K562 (cell line): ENCODE results near the gene CALHM4. TPM values are rescaled to one million over a fixed set of nuclear protein-coding genes. Genes with fewer than 3 reads are reported as not detected.

Experiments
- MYC ChIP-seq, 2 experiments: fragments of 250-450 bp in 1 of 2; sonication (Bioruptor Pico) in 1 of 2; IDR thresholded peaks; 2 replicates each; pipeline versions ENCODE4 v1.5.1 to v1.6.1; 2012 to 2021; ENCODE audit warnings: low read depth in 2 of 2, borderline replicate concordance in 1 of 2, improper control_type of control experiment in 1 of 2, low read length in 1 of 2, mild to moderate bottlenecking in 1 of 2, moderate library complexity in 1 of 2
- polyA plus RNA-seq, 8 experiments: library from polyadenylated mRNA; depleted of rRNA in 4 of 8; stranded (reverse) in 5 of 8; unstranded in 3 of 8; fragments of >200 nt; fragmentation: Nextera tagmentation in 2 of 8; fragmentation: Illumina TruSeq in 1 of 8; extraction: Ambion mirVana in 2 of 8; extraction: Trizol in 1 of 8; gene quantifications; 2 replicates each; pipeline versions ENCODE4 v1.2.1 to v1.2.3, GENCODE V29; 2011 to 2014; ENCODE audit warnings: inconsistent platforms in 1 of 8, missing spikeins in 1 of 8
- total RNA-seq, 7 experiments: library from RNA; depleted of rRNA in 6 of 7; stranded (reverse); fragments of >200 nt in 6 of 7; fragmentation: Illumina TruSeq in 2 of 7; extraction: Trizol in 2 of 7; gene quantifications; 2 replicates each; pipeline versions ENCODE4 v1.2.1 to v1.2.3, GENCODE V29; 2011 to 2021; ENCODE audit warnings: low replicate concordance in 1 of 7
- TF ChIP-seq, protein P1 (sequence below): fragments of 450-650 bp; IDR thresholded peaks from 2 replicates; pipeline ENCODE4 v1.6.1; 2016; ENCODE audit warnings: borderline replicate concordance
- TF ChIP-seq, protein P2 (sequence below), 2 experiments: fragments of 450-650 bp in 1 of 2; sonication (generic) in 1 of 2; formaldehyde crosslinking in 1 of 2; IDR thresholded peaks; 2 replicates each; pipeline versions ENCODE4 v1.7.1 to v1.9.0; 2016 to 2022; ENCODE audit warnings: inconsistent platforms in 1 of 2, mild to moderate bottlenecking in 1 of 2, missing genetic modification reagents in 1 of 2

The CALHM4 gene
- total and polyA plus RNA-seq, 9 of the 15 experiments (the other 6 are each of a cell fraction or from before 2014, with no cell fraction given), result not detected

DNA sequence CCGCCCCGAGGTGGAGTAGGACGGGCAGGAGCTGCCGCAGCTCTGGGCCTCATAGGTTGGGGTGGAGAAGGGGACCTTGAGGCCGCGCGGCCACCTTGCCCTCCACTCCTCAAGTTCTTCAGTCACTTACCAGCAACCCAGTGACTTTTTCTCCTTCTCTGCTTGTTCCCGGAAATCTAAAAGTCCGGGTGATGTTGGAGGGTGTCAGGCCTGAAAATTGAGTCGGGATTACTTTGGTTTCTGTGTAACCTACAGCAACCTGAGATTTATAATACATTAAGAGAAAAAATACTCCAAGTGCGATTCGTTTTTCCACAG lies 18.1 kb downstream of the CALHM4 start (continued):
- TF ChIP-seq, protein P1, sequence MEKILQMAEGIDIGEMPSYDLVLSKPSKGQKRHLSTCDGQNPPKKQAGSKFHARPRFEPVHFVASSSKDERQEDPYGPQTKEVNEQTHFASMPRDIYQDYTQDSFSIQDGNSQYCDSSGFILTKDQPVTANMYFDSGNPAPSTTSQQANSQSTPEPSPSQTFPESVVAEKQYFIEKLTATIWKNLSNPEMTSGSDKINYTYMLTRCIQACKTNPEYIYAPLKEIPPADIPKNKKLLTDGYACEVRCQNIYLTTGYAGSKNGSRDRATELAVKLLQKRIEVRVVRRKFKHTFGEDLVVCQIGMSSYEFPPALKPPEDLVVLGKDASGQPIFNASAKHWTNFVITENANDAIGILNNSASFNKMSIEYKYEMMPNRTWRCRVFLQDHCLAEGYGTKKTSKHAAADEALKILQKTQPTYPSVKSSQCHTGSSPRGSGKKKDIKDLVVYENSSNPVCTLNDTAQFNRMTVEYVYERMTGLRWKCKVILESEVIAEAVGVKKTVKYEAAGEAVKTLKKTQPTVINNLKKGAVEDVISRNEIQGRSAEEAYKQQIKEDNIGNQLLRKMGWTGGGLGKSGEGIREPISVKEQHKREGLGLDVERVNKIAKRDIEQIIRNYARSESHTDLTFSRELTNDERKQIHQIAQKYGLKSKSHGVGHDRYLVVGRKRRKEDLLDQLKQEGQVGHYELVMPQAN, result peak; percentile 8; the same call in 1 of the 2 replicates
- TF ChIP-seq, protein P2, sequence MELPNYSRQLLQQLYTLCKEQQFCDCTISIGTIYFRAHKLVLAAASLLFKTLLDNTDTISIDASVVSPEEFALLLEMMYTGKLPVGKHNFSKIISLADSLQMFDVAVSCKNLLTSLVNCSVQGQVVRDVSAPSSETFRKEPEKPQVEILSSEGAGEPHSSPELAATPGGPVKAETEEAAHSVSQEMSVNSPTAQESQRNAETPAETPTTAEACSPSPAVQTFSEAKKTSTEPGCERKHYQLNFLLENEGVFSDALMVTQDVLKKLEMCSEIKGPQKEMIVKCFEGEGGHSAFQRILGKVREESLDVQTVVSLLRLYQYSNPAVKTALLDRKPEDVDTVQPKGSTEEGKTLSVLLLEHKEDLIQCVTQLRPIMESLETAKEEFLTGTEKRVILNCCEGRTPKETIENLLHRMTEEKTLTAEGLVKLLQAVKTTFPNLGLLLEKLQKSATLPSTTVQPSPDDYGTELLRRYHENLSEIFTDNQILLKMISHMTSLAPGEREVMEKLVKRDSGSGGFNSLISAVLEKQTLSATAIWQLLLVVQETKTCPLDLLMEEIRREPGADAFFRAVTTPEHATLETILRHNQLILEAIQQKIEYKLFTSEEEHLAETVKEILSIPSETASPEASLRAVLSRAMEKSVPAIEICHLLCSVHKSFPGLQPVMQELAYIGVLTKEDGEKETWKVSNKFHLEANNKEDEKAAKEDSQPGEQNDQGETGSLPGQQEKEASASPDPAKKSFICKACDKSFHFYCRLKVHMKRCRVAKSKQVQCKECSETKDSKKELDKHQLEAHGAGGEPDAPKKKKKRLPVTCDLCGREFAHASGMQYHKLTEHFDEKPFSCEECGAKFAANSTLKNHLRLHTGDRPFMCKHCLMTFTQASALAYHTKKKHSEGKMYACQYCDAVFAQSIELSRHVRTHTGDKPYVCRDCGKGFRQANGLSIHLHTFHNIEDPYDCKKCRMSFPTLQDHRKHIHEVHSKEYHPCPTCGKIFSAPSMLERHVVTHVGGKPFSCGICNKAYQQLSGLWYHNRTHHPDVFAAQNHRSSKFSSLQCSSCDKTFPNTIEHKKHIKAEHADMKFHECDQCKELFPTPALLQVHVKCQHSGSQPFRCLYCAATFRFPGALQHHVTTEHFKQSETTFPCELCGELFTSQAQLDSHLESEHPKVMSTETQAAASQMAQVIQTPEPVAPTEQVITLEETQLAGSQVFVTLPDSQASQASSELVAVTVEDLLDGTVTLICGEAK (IDR thresholded peaks at IDR 0.05), result peak; percentile 7; the same call in 1 of the 2 replicates
- TF ChIP-seq, protein P2 (CRISPR knock-in tag; IDR thresholded peaks at IDR 0.05), result no peak
- TF ChIP-seq MYC (IDR thresholded peaks at IDR 0.05; ENCODE audit: low read depth, low read length) (no peak), MYC (CRISPR knock-in tag; IDR thresholded peaks at IDR 0.05; ENCODE audit: borderline replicate concordance, low read depth) (peak; percentile 51; the same call in 1 of the 2 replicates)
